Neural progenitor cell (in vitro differentiated cells): ENCODE results near the gene DNAH10.

ENCODE experiments used
- CTCF ChIP-seq: fragments of 200-600 bp; sonication (generic); IDR thresholded peaks from 2 replicates; pipeline ENCODE4 v1.5.1; 2017; ENCODE audit warnings: antibody characterized with exemption, mild to moderate bottlenecking
- EZH2 ChIP-seq: fragments of 200-600 bp; sonication (generic); IDR thresholded peaks from 2 replicates; pipeline ENCODE4 v1.6.1; 2017; ENCODE audit warnings: antibody characterized with exemption, mild to moderate bottlenecking, moderate library complexity
- EZH2phosphoT487 ChIP-seq: fragments of 200-600 bp; sonication (generic); IDR thresholded peaks from 2 replicates; pipeline ENCODE4 v1.6.1; 2017; ENCODE audit warnings: antibody characterized with exemption

GRCh38 chr12:123963821-123964220 lies 201.7 kb downstream of the DNAH10 start:
- TF ChIP-seq CTCF (no peak), EZH2phosphoT487 (no peak), EZH2 (no peak)
